Keratinocyte (primary cell): Measurements from ENCODE around the gene WIPF3.

Experiments used
- CTCF ChIP-seq, 3 experiments: IDR thresholded peaks in 1 of 3; conservative IDR thresholded peaks in 1 of 3; optimal IDR thresholded peaks in 1 of 3; 2 replicates in 2 of 3; 3 replicates in 1 of 3; pipeline versions ENCODE3 to v1.5.1; 2011; ENCODE audit warnings: low read length in 3 of 3, mild to moderate bottlenecking in 3 of 3, moderate library complexity in 2 of 3, control low read depth in 1 of 3, inconsistent platforms in 1 of 3; ENCODE audit not compliant: insufficient read depth in 2 of 3; ENCODE audit errors: extremely low read depth in 1 of 3
- EZH2 ChIP-seq: IDR thresholded peaks from one replicate; pipeline ENCODE4 v1.6.1; 2012; ENCODE audit warnings: inconsistent platforms, mild to moderate bottlenecking, low read length, moderate library complexity

GRCh38 chr7:29798422-29798821, 7.9 kb upstream of the WIPF3 start:
- TF ChIP-seq EZH2 = no peak
- TF ChIP-seq CTCF (optimal IDR thresholded peaks at IDR 0.05 in 1 of 3, IDR thresholded peaks at IDR 0.05 in 1 of 3, conservative IDR thresholded peaks at IDR 0.05 in 1 of 3; ENCODE audit: extremely low read depth in 1 of 3, insufficient read depth in 2 of 3, low read length in 3 of 3) = no peak
